Activated CD4-positive, alpha-beta T cell treated with anti-CD3 and anti-CD28 coated beads, Interleukin-2, amount 50 U/mL, for 24 hours (primary cell): ENCODE data around the gene MRPS17.
"Not testable (repeated sequence)": the region's sequence is repeated elsewhere in the genome, so short reads cannot be mapped to it uniquely, and the experiment has no call there.

Experiments used
- DNase-seq, 2 donors: peaks; one replicate each; pipeline ENCODE4 v3.0.0-alpha.2; 2020; ENCODE audit warnings: low read depth in 1 of 2, low spot score in 1 of 2

The MRPS17 gene

GRCh38 chr7:55951637-55952351 lies at the start of gene MRPS17:
TSS of gene MRPS17 (plus strand) at chr7:55951877. CDS start at chr7:55953196, 1,319 bp downstream.
- peak; percentile 87 to 92 for DNase-seq

GRCh38 chr7:55903985-55904759 lies 47.5 kb upstream of the MRPS17 start:
- no peak for DNase-seq

- no peak for DNase-seq
Measured at GRCh38 chr7:55912748-55913158, 38.9 kb upstream of the MRPS17 start.

GRCh38 chr7:55917771-55918170 lies 33.9 kb upstream of the MRPS17 start:
- DNase-seq: no peak

- no peak for DNase-seq
Measured at GRCh38 chr7:55928006-55928767, 23.5 kb upstream of the MRPS17 start.

GRCh38 chr7:55931421-55932151 lies 20.1 kb upstream of the MRPS17 start:
- no peak for DNase-seq

- no peak for DNase-seq
Measured at GRCh38 chr7:55939514-55940123, 12.1 kb upstream of the MRPS17 start.

- DNase-seq: no peak
Measured at GRCh38 chr7:55946545-55946944, 5.1 kb upstream of the MRPS17 start.

- DNase-seq: not testable (repeated sequence)
Measured at GRCh38 chr7:55952352-55952671, 635 bp downstream of the MRPS17 start.

GRCh38 chr7:55953707-55954475 lies 2.2 kb downstream of the MRPS17 start:
- no peak for DNase-seq

- no peak for DNase-seq
Measured at GRCh38 chr7:55957190-55957589, 5.5 kb downstream of the MRPS17 start.

GRCh38 chr7:55962014-55962413 lies 10.3 kb downstream of the MRPS17 start:
- no peak for DNase-seq

- DNase-seq: no peak
Measured at GRCh38 chr7:55963584-55964168, 12.0 kb downstream of the MRPS17 start.

- peak; percentile 30 to 37 for DNase-seq
Measured at GRCh38 chr7:55964261-55965099, 12.8 kb downstream of the MRPS17 start, which contains the start of gene NIPSNAP2. TSS of gene NIPSNAP2 (plus strand) at chr7:55964585. CDS start at chr7:55964610, 25 bp downstream.

GRCh38 chr7:55965100-55965470 lies 13.4 kb downstream of the MRPS17 start:
- no peak for DNase-seq

- DNase-seq: no peak
Measured at GRCh38 chr7:55965805-55966421, 14.2 kb downstream of the MRPS17 start.

- DNase-seq: no peak
Measured at GRCh38 chr7:55966851-55967250, 15.2 kb downstream of the MRPS17 start.

GRCh38 chr7:55969391-55969790 lies 17.7 kb downstream of the MRPS17 start:
- DNase-seq: no peak
